ENCODE data around the gene PPP2R2D.

DNA sequence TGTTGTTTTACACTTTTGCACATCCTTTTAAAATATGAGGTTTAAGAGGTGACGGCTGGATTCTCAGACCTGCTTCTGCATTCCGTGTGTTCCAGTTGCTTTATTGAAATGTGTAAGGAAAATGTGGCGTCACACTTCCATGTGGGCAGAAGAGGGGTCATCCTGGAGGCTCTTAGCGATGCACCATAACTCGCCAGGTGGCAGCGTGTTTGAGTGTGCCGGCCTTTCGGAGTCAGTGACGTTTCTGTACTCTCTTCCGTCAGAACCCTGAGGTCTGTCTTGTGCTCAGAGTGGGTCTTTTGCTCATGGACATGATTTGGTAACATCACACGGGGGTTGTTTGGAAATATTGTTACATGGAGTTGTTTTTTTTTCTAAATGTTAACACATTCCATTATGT lies 9.1 kb downstream of the PPP2R2D start:
- TF ChIP-seq, protein P1, sequence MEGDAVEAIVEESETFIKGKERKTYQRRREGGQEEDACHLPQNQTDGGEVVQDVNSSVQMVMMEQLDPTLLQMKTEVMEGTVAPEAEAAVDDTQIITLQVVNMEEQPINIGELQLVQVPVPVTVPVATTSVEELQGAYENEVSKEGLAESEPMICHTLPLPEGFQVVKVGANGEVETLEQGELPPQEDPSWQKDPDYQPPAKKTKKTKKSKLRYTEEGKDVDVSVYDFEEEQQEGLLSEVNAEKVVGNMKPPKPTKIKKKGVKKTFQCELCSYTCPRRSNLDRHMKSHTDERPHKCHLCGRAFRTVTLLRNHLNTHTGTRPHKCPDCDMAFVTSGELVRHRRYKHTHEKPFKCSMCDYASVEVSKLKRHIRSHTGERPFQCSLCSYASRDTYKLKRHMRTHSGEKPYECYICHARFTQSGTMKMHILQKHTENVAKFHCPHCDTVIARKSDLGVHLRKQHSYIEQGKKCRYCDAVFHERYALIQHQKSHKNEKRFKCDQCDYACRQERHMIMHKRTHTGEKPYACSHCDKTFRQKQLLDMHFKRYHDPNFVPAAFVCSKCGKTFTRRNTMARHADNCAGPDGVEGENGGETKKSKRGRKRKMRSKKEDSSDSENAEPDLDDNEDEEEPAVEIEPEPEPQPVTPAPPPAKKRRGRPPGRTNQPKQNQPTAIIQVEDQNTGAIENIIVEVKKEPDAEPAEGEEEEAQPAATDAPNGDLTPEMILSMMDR (IDR thresholded peaks at IDR 0.05 in 4 of 5, conservative IDR thresholded peaks at IDR 0.05 in 1 of 5) = no peak
- no peak for TF ChIP-seq POLR2A (IDR thresholded peaks at IDR 0.05)

All from gastrocnemius medialis (tissue), 4 donors.